Measurements from ENCODE around the gene UTP15.

The UTP15 gene

GRCh38 chr5:73558950-73559349 is 6.6 kb upstream of the UTP15 start:
- ChIA-PET CTCF (interaction anchor here (0.7 to 1.8 kb wide), 5 partner anchors 10 to 234 kb away, joined by 3 to 5 read pairs (median 4); no protein-coding TSS in a partner anchor), POLR2A (ENCODE audit: low non-redundant PET) (no interaction called here)
- peak; percentile 41 for DNase-seq (ENCODE audit: low spot score)
- no peak; the same call in 1 of the 2 replicates for TF ChIP-seq CTCF (conservative IDR thresholded peaks at IDR 0.05; ENCODE audit: low read depth)
- H3K27ac ChIP-seq, result no peak overlapping the region

DNA sequence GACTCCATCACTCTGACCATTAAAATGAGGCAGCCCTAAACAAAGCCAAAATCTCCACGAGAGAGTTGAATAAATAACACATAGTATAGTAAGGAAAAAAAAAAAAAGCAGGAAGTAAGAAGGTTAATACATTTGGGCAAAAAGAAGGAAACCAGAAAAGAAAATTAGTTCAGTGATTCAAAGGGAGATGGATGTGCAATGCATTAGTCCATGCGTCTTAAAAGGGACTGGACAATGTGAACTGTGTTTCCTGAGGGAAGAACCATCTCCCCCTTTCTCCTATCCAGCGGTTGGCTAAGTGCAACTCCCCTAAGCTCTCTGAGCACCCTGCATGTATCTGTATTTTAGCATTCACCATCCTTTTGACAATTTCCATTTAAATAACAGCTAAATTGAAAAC is 1.5 kb upstream of the UTP15 start:
- POLR2A ChIA-PET (ENCODE audit: low non-redundant PET), result interaction anchor here (0.5 to 1.1 kb wide), 3 partner anchors 13 to 227 kb away, joined by 3 to 5 read pairs (median 3); no protein-coding TSS in a partner anchor
- CTCF ChIA-PET, result interaction anchor here (0.6 to 0.7 kb wide), 2 partner anchors 23 to 1380 kb away, joined by 3 read pairs; no protein-coding TSS in a partner anchor

GRCh38 chr5:73564675-73565074 is 868 bp upstream of the UTP15 start:
- no peak for DNase-seq (ENCODE audit: low spot score)
- H3K27ac ChIP-seq, result peak overlapping the region; percentile 88
- ChIA-PET CTCF (interaction anchor here (0.7 kb wide), 1 partner anchor 68 kb away, joined by 5 read pairs; no protein-coding TSS in a partner anchor), POLR2A (ENCODE audit: low non-redundant PET) (interaction anchor here (0.5 to 1.1 kb wide), 2 partner anchors 23 to 226 kb away, joined by 3 read pairs; no protein-coding TSS in a partner anchor)
- no peak for TF ChIP-seq CTCF (conservative IDR thresholded peaks at IDR 0.05; ENCODE audit: low read depth)

More for the DNA sequence above, 1.5 kb upstream of the UTP15 start:
- no peak for TF ChIP-seq CTCF (conservative IDR thresholded peaks at IDR 0.05; ENCODE audit: low read depth)
- DNase-seq (ENCODE audit: low spot score), result no peak
- H3K27ac ChIP-seq, result no peak overlapping the region

GRCh38 chr5:73565969-73566547 is 515 bp downstream of the UTP15 start:
- ChIA-PET CTCF (no interaction called here), POLR2A (ENCODE audit: low non-redundant PET) (no interaction called here)
- H3K27ac ChIP-seq, result peak overlapping the region; percentile 88
- TF ChIP-seq CTCF (conservative IDR thresholded peaks at IDR 0.05; ENCODE audit: low read depth), result no peak
- DNase-seq (ENCODE audit: low spot score), result no peak

DNA sequence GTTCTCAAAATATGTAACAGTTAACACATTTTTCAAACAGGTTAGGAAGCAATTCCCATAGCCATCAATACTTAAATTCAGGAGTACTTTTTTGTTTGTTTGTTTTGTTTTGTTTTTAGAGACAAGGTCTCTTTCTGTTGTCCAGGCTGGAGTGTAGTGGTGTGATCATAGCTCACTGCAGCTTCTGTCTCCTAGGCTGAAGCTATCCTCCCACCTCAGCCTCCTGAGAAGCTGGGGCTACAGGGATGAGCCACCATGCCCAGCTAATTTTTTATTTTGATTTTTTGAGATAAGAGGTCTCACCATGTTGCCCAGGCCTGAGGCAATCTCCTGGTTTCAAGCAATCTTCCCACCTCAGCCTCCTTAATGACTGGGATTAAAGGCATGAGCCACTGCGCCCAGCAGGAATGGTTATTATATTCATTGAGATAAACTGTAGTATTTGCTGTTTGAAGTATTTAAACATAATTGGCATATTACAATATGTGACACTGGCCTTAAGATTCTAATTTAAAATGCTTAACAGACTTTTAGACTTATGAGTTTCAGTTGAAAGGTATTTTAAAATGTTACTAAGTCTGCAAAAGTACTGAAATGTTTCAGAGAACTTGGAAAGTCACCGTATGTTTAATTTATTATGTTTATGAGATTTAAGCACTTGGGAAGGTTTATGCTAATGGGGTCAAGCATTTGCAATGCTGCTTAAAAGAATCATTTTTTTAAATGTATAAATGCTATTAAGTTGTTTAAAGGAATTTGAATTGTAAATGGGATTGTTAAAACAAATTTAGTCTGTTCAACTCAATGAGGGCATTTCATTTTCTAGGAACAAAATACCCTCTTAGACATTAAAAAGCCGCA is 17.0 kb downstream of the UTP15 start:
- DNase-seq (ENCODE audit: low spot score), result no peak
- ChIA-PET POLR2A (ENCODE audit: low non-redundant PET) (no interaction called here), CTCF (interaction anchor here (1.0 to 1.1 kb wide), 2 partner anchors 9 to 211 kb away, joined by 4 to 5 read pairs; no protein-coding TSS in a partner anchor)
- TF ChIP-seq CTCF (conservative IDR thresholded peaks at IDR 0.05; ENCODE audit: low read depth), result no peak
- no peak overlapping the region for H3K27ac ChIP-seq

- TF ChIP-seq CTCF (conservative IDR thresholded peaks at IDR 0.05; ENCODE audit: low read depth), result no peak
- no peak overlapping the region for H3K27ac ChIP-seq
- POLR2A ChIA-PET (ENCODE audit: low non-redundant PET), result no interaction called here
- no peak for DNase-seq (ENCODE audit: low spot score)
- CTCF ChIA-PET, result interaction anchor here (0.6 to 6.5 kb wide), 3 partner anchors 9 to 206 kb away, joined by 3 to 101 read pairs (median 6); no protein-coding TSS in a partner anchor
Observed at GRCh38 chr5:73587923-73588322, 22.4 kb downstream of the UTP15 start.
